GM12865 (cell line): Measurements from ENCODE around the gene CEP135.
"Not testable (repeated sequence)": the region's sequence is repeated elsewhere in the genome, so short reads cannot be mapped to it uniquely, and the experiment has no call there.

Experiments
- DNase-seq: peaks from one replicate; pipeline ENCODE4 v3.0.0; 2010; ENCODE audit warnings: low read depth
- H3K4me3 ChIP-seq: 2 replicates; pipeline ENCODE4 v1.5.1; 2011; ENCODE audit warnings: mild to moderate bottlenecking, low read depth, low read length, control low read depth
- CTCF ChIP-seq: IDR thresholded peaks from 2 replicates; pipeline ENCODE4 v1.5.1; 2011; ENCODE audit warnings: low read length, control low read depth, low read depth, inconsistent platforms; ENCODE audit not compliant: insufficient read depth; ENCODE audit errors: missing control alignments

The CEP135 gene

GRCh38 chr4:55926610-55927009, 22.1 kb upstream of the CEP135 start:
- DNase-seq, result no peak
- no peak overlapping the region for H3K4me3 ChIP-seq
- TF ChIP-seq CTCF, result no peak

GRCh38 chr4:55927803-55928437, 20.8 kb upstream of the CEP135 start:
- no peak for TF ChIP-seq CTCF
- no peak for DNase-seq

GRCh38 chr4:55928846-55929245, 19.9 kb upstream of the CEP135 start:
- TF ChIP-seq CTCF, result no peak
- no peak overlapping the region for H3K4me3 ChIP-seq
- DNase-seq, result no peak

More at GRCh38 chr4:55927803-55928437, 20.8 kb upstream of the CEP135 start:
- H3K4me3 ChIP-seq, result no peak overlapping the region

DNA sequence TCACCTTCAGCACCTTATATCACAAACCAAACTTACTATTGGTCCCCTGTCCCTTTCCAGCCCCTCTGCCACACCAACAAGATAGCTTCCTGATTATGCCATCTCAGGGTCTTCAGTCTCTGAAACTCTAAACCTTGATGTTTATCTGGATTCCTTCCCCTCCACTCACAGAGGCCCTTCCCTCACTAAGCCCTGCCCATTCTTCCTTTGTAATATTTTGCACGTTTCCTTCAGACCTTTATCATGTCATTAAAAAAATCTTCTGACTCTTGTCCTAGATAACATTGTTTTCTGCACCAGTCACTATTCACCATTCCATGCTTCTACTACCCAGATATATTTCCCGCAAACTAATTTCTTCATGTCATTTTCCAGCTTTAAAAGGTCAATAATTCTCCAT, 17.7 kb upstream of the CEP135 start:
- TF ChIP-seq CTCF, result no peak
- no peak for DNase-seq
- H3K4me3 ChIP-seq, result no peak overlapping the region

- DNase-seq, result no peak
- no peak overlapping the region for H3K4me3 ChIP-seq
- no peak for TF ChIP-seq CTCF
Observed at GRCh38 chr4:55931833-55932232, 16.9 kb upstream of the CEP135 start.

DNA sequence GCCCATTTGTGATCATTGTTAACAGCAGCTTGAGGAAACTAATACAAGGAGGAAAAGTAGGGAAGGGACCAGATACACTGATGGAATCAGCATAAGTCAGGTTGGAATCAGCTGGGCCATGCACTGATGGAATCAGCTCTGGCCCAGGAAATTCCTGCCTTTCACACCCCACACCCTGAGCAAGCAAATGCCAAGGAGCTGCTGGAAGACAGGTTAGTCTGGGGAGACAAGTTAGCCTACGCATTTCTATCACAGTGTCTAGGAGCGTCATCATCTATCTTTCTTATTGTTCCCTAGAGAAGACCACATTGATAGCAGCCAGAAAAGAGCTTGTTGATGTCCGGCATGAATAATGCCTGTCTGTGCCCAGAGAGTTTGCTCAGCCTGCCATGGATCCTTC, 16.2 kb upstream of the CEP135 start:
- TF ChIP-seq CTCF, result no peak
- no peak for DNase-seq

GRCh38 chr4:55933611-55934010, 15.1 kb upstream of the CEP135 start:
- no peak for DNase-seq
- no peak for TF ChIP-seq CTCF
- H3K4me3 ChIP-seq, result no peak overlapping the region

More for the DNA sequence above, 16.2 kb upstream of the CEP135 start:
- H3K4me3 ChIP-seq, result no peak overlapping the region

- DNase-seq, result not testable (repeated sequence)
Observed at GRCh38 chr4:55935907-55936306, 12.8 kb upstream of the CEP135 start.

More at GRCh38 chr4:55935907-55936306, 12.8 kb upstream of the CEP135 start:
- H3K4me3 ChIP-seq, result not testable (repeated sequence)
